ENCODE data around the gene TAC4.

Gene TAC4

GRCh38 chr17:49872754-49873377, 25.0 kb upstream of the TAC4 start:
- DNase-seq (ENCODE audit: low read depth): no peak

- no peak for DNase-seq (ENCODE audit: low read depth)
Measured at GRCh38 chr17:49871211-49871610, 23.3 kb upstream of the TAC4 start.

- no peak for DNase-seq (ENCODE audit: low read depth)
Measured at GRCh38 chr17:49870298-49870697, 22.4 kb upstream of the TAC4 start.

DNA sequence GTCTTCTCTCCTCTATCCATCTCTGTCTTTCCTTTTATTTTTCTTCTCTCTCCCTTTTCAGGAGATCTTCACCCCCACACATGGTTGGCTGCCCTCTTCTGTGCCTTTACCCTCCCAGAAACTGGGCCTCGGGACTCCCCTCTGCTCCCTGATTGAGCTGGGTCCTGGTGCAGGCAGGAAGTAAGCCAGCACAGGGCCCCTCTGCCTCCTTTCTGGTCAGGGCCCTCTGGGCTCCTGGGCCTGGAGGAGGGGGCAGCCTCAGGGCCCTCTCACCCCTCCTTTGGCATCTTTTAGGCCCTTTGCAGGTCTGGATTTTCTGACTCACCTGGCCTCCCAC, 21.1 kb upstream of the TAC4 start:
- no peak for DNase-seq (ENCODE audit: low read depth)

GRCh38 chr17:49866882-49867413, 19.1 kb upstream of the TAC4 start:
- DNase-seq (ENCODE audit: low read depth): no peak

- no peak for DNase-seq (ENCODE audit: low read depth)
Measured at GRCh38 chr17:49866019-49866380, 18.1 kb upstream of the TAC4 start.

DNA sequence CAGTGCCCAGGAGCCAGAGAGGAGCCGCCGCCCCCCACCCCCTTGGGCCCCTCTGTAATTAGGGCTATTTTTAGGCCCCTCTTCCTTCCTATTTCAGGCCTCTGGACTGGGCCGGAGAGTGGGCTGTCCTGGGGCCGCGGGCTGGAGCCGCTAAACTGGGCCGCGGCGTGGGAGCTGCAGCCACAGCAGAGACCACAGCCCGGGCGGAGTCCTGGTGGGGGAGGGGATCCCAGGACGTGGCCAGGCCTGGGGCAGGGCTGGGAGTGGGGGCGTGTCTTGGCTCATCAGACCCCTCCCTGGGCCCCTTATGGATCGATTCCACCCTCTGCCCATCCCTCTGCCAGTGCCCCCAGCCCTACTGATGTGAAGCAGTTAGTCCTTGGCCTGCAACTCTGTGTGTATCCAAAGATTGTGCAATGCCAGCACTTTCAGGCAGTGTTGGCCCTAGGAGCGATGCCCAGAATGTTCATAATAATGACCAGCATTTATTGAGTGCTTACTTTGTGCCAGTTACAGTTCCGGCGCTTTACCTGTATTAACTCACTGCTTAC, 15.0 kb upstream of the TAC4 start:
- DNase-seq (ENCODE audit: low read depth): no peak

GRCh38 chr17:49861150-49861884, 13.4 kb upstream of the TAC4 start:
- DNase-seq (ENCODE audit: low read depth): no peak

- no peak for DNase-seq (ENCODE audit: low read depth)
Measured at GRCh38 chr17:49859991-49860953, 12.4 kb upstream of the TAC4 start.

DNA sequence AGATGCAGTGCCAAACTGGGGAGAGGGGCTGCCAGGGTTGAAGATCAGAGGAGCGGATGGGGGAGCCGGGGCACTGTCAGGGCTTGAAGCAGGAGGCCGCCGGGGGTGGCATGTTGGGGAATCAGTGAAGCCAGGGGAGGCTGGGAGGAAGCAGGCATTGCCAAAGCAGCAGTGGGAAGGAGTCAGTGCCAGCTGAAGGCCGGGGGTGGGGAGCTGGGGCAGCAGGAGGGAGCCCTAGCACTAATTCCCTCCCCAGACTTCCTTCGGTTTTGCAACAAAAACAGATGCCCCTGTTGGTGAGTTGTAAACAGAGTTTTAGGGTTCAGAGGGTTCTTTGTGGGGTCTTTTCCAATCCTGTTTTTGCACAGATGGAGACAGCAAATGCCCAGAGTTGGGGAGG, 10.9 kb upstream of the TAC4 start:
- no peak for DNase-seq (ENCODE audit: low read depth)

- DNase-seq (ENCODE audit: low read depth): no peak
Measured at GRCh38 chr17:49854126-49854525, 6.3 kb upstream of the TAC4 start.

GRCh38 chr17:49853470-49854015, 5.7 kb upstream of the TAC4 start:
- no peak for DNase-seq (ENCODE audit: low read depth)

GRCh38 chr17:49851387-49852291, 3.8 kb upstream of the TAC4 start:
- peak; percentile 52 for DNase-seq (ENCODE audit: low read depth)

DNA sequence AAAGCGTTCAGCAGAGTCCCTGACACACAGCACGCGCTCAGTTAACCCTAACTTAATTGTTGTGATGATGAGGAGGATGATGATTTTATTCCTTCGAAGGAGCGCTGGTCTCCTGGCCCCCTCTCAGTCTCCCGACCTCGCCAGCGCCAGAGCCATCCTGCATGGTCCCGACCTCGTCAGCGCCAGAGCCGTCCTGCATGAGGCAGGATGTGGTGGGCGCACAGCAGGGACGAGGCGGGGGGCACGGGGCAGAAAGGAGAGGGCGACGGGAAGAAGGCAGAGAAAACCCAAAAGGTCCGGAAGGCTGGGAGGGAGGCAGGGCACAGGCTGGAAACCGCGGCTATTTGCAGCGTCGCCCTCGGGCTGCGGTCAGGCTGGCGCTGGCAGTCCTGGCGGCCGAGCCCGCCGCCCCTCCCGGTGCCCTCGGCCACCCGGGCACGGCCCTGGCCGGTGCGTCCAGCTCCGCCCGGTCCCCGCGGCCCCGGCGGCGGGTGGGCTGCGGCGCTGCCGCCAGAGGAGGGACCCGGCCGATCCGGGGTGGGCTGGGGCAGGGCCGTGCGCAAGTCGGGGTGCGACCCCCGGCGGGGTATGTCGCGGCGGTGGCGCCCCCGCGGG, 3.0 kb upstream of the TAC4 start:
- DNase-seq (ENCODE audit: low read depth): no peak

DNA sequence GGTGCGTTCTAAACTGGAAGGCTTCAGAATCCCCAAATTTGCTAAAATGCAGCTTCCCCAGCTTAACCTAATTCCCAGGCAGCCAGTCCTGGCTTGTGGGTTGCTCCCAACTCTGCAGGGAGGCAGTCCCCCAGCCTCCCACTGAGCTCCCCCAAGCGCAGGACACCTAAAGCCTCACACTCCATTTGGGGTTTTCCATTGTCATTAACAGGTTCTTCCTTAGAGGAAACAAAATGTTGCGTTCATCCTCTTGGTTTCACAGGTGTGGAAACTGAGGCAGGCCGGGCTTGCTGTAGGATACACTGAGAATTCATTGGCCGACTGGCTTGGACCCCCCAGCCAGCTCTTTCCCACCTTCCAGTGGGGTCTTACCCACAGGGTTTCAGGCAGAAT, 2.3 kb upstream of the TAC4 start:
- DNase-seq (ENCODE audit: low read depth): no peak

DNA sequence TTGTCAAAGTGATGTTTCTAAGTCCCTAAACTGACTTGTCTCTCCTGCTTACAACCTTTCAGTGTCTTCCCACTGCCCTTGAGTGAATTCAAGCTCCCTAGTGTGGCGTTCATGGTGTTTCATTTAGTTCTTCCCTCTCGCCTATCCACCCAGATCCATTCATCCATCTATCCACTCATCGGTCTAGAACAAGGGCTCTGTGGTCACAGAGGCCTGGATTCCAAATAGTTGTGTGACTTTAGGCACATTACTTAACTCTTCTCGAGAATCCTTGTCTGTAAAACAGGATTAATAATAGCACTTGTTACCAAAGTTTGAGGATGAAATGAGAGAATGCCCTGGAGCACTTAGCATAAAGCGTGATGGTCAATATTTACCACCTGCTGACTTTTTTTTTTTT, 870 bp upstream of the TAC4 start:
- no peak for DNase-seq (ENCODE audit: low read depth)

- DNase-seq (ENCODE audit: low read depth): no peak
Measured at GRCh38 chr17:49846938-49847712, 744 bp downstream of the TAC4 start.

DNA sequence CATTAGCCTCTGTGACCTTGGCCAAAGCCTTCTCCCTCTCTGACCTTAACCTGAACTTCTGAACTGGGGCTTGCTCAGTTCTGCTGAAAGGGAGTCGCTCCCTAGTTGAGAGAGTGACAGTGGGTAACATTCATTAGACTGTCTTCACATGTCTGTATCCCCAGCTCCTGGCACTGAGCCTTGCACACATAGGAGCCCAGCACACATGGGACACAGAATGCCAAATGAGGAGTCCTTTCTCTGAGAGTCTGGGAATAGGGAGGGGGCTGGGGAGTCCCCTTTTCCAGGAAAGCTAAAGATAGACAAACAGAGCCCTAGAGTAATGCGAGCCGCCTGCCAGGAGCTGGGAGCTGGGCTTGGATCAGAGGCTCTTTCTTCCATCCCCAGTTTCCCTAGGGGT, 2.5 kb downstream of the TAC4 start:
- no peak for DNase-seq (ENCODE audit: low read depth)

GRCh38 chr17:49843774-49844350, 4.0 kb downstream of the TAC4 start:
- DNase-seq (ENCODE audit: low read depth): no peak
